Measurements from ENCODE around the gene ZNF140.

ZNF140 gene

GRCh38 chr12:133080368-133081158 is at the start of gene ZNF140:
Gene ZNF140, plus strand, starts transcription at chr12:133080923. Its CDS starts 398 bp downstream, at chr12:133081321.
- DNase-seq (ENCODE audit: low read depth), result peak; percentile 89

GRCh38 chr12:133037207-133038005 is 43.3 kb upstream of the ZNF140 start, which contains the start of gene ZNF84:
Gene ZNF84, plus strand, starts transcription at chr12:133037509. Its CDS starts 3,959 bp downstream, at chr12:133041468.
- peak; percentile 94 for DNase-seq (ENCODE audit: low read depth)

- DNase-seq (ENCODE audit: low read depth), result no peak
These were observed 42.5 kb upstream of the ZNF140 start for GRCh38 chr12:133038118-133038709.

GRCh38 chr12:133046698-133047097 is 34.0 kb upstream of the ZNF140 start:
- DNase-seq (ENCODE audit: low read depth), result no peak

- no peak for DNase-seq (ENCODE audit: low read depth)
These were observed 23.3 kb upstream of the ZNF140 start for GRCh38 chr12:133057446-133057845.

- DNase-seq (ENCODE audit: low read depth), result no peak
These were observed 22.3 kb upstream of the ZNF140 start for GRCh38 chr12:133058203-133059113.

- DNase-seq (ENCODE audit: low read depth), result no peak
These were observed 18.8 kb upstream of the ZNF140 start for GRCh38 chr12:133061954-133062353.

- DNase-seq (ENCODE audit: low read depth), result no peak
These were observed 17.2 kb upstream of the ZNF140 start for GRCh38 chr12:133063556-133063955.

GRCh38 chr12:133073836-133074235 is 6.9 kb upstream of the ZNF140 start:
- DNase-seq (ENCODE audit: low read depth), result no peak

GRCh38 chr12:133080026-133080367 is 726 bp upstream of the ZNF140 start:
- peak; percentile 92 for DNase-seq (ENCODE audit: low read depth)

GRCh38 chr12:133081159-133081780 is 547 bp downstream of the ZNF140 start:
- DNase-seq (ENCODE audit: low read depth), result no peak

GRCh38 chr12:133083345-133083744 is 2.6 kb downstream of the ZNF140 start:
- no peak for DNase-seq (ENCODE audit: low read depth)

GRCh38 chr12:133105620-133106019 is 24.9 kb downstream of the ZNF140 start:
- no peak for DNase-seq (ENCODE audit: low read depth)

GRCh38 chr12:133106253-133106652 is 25.5 kb downstream of the ZNF140 start:
- no peak for DNase-seq (ENCODE audit: low read depth)

GRCh38 chr12:133107121-133107520 is 26.4 kb downstream of the ZNF140 start:
- DNase-seq (ENCODE audit: low read depth), result no peak

GRCh38 chr12:133108150-133108549 is 27.4 kb downstream of the ZNF140 start:
- DNase-seq (ENCODE audit: low read depth), result no peak

GRCh38 chr12:133120385-133121191 is 39.9 kb downstream of the ZNF140 start:
- DNase-seq (ENCODE audit: low read depth), result no peak

GRCh38 chr12:133124674-133125073 is 44.0 kb downstream of the ZNF140 start:
- DNase-seq (ENCODE audit: low read depth), result no peak

- no peak for DNase-seq (ENCODE audit: low read depth)
These were observed 48.8 kb downstream of the ZNF140 start for GRCh38 chr12:133129368-133130037.
